Liver (tissue), 9 donors: ENCODE data around the gene CYP2A7. TPM values are rescaled to one million over a fixed set of nuclear protein-coding genes. Genes with fewer than 3 reads are reported as not detected.
A peak's percentile ranks its signal among the peaks of the same experiment; 100 is the strongest.
"Not testable (repeated sequence)": the region's sequence is repeated elsewhere in the genome, so short reads cannot be mapped to it uniquely, and the experiment has no call there.

Experiments
- DNase-seq: peaks from one replicate; pipeline ENCODE4 v3.0.0-alpha.2; 2017; ENCODE audit warnings: low spot score
- H3K27ac ChIP-seq, 2 donors: one replicate each; pipeline ENCODE4 v1.7.0; 2013; ENCODE audit warnings: inconsistent platforms in 2 of 2, low read length in 2 of 2, control low read depth in 1 of 2, low read depth in 1 of 2, mild to moderate bottlenecking in 1 of 2
- H3K27me3 ChIP-seq, 4 donors: one replicate each; pipeline versions ENCODE4 v1.6.1 to v1.7.0; 2013; ENCODE audit warnings: low read length in 3 of 4, inconsistent platforms in 1 of 4, mild to moderate bottlenecking in 1 of 4, moderate library complexity in 1 of 4; ENCODE audit not compliant: control insufficient read depth in 4 of 4, insufficient read depth in 4 of 4
- H3K36me3 ChIP-seq, 4 donors: one replicate each; pipeline versions ENCODE4 v1.6.1 to v1.7.0; 2013; ENCODE audit warnings: low read length in 3 of 4, mild to moderate bottlenecking in 3 of 4, low read depth in 1 of 4, moderate library complexity in 1 of 4; ENCODE audit not compliant: control insufficient read depth in 4 of 4, insufficient read depth in 3 of 4
- H3K4me1 ChIP-seq, 4 donors: one replicate each; pipeline versions ENCODE4 v1.6.1 to v1.7.0; 2013; ENCODE audit warnings: low read length in 3 of 4, mild to moderate bottlenecking in 3 of 4, moderate library complexity in 1 of 4; ENCODE audit not compliant: control insufficient read depth in 4 of 4, insufficient read depth in 4 of 4
- H3K4me3 ChIP-seq, 3 donors: one replicate each; pipeline versions ENCODE4 v1.6.1 to v1.7.0; 2013; ENCODE audit warnings: low read length in 3 of 3, control low read depth in 1 of 3, low read depth in 1 of 3, mild to moderate bottlenecking in 1 of 3
- H3K9ac ChIP-seq, 2 donors: one replicate each; pipeline ENCODE4 v1.7.0; 2013; ENCODE audit warnings: low read length in 2 of 2, mild to moderate bottlenecking in 2 of 2, moderate library complexity in 2 of 2, control low read depth in 1 of 2, low read depth in 1 of 2
- H3K9me3 ChIP-seq, 4 donors: one replicate each; pipeline versions ENCODE4 v1.6.1 to v1.7.0; 2013; ENCODE audit warnings: low read length in 3 of 4; ENCODE audit not compliant: control insufficient read depth in 4 of 4
- ATF3 ChIP-seq: IDR thresholded peaks from 2 replicates; pipeline ENCODE4 v1.6.1; 2016; ENCODE audit warnings: antibody characterized with exemption
- CTCF ChIP-seq: fragments of 150-350 bp; IDR thresholded peaks from 2 replicates; pipeline ENCODE4 v1.5.1; 2017; ENCODE audit warnings: improper control_type of control experiment, low read depth, low read length; ENCODE audit not compliant: missing input control
- EGR1 ChIP-seq, 2 donors: IDR thresholded peaks; 2 replicates each; pipeline ENCODE4 v1.6.1; 2016 to 2018; ENCODE audit warnings: antibody characterized with exemption in 2 of 2, low read depth in 2 of 2
- FOXA1 ChIP-seq: IDR thresholded peaks from 2 replicates; pipeline ENCODE4 v1.6.1; 2016; ENCODE audit warnings: antibody characterized with exemption
- FOXA2 ChIP-seq: IDR thresholded peaks from 2 replicates; pipeline ENCODE4 v1.6.1; 2016; ENCODE audit warnings: antibody characterized with exemption
- GABPA ChIP-seq, 2 donors: IDR thresholded peaks in 1 of 2; conservative IDR thresholded peaks in 1 of 2; 2 replicates each; pipeline ENCODE4 v1.6.1; 2016; ENCODE audit warnings: antibody characterized with exemption in 2 of 2, mild to moderate bottlenecking in 1 of 2, moderate library complexity in 1 of 2
- HNF4A ChIP-seq, 2 donors: conservative IDR thresholded peaks; 2 replicates each; pipeline ENCODE4 v1.6.1; 2016; ENCODE audit warnings: antibody characterized with exemption in 2 of 2, mild to moderate bottlenecking in 2 of 2
- HNF4G ChIP-seq: IDR thresholded peaks from 2 replicates; pipeline ENCODE4 v1.6.1; 2016; ENCODE audit warnings: antibody characterized with exemption
- JUND ChIP-seq, 2 donors: IDR thresholded peaks; 2 replicates each; pipeline ENCODE4 v1.6.1; 2016; ENCODE audit warnings: antibody characterized with exemption in 2 of 2
- MAX ChIP-seq: IDR thresholded peaks from 2 replicates; pipeline ENCODE4 v1.6.1; 2016; ENCODE audit warnings: antibody characterized with exemption
- NR2F2 ChIP-seq: IDR thresholded peaks from 2 replicates; pipeline ENCODE4 v1.6.1; 2016; ENCODE audit warnings: antibody characterized with exemption
- RAD21 ChIP-seq, 2 donors: IDR thresholded peaks; 2 replicates each; pipeline ENCODE4 v1.6.1; 2016; ENCODE audit warnings: antibody characterized with exemption in 2 of 2, mild to moderate bottlenecking in 2 of 2
- REST ChIP-seq: IDR thresholded peaks from 2 replicates; pipeline ENCODE4 v1.6.1; 2016; ENCODE audit warnings: antibody characterized with exemption, mild to moderate bottlenecking
- RXRA ChIP-seq, 2 donors: IDR thresholded peaks; 2 replicates each; pipeline ENCODE4 v1.6.1; 2017 to 2018; ENCODE audit warnings: antibody characterized with exemption in 2 of 2, mild to moderate bottlenecking in 1 of 2
- SP1 ChIP-seq: IDR thresholded peaks from 2 replicates; pipeline ENCODE4 v1.6.1; 2018; ENCODE audit warnings: antibody characterized with exemption, mild to moderate bottlenecking
- TAF1 ChIP-seq: conservative IDR thresholded peaks from 2 replicates; pipeline ENCODE4 v1.6.1; 2016; ENCODE audit warnings: antibody characterized with exemption, mild to moderate bottlenecking
- YY1 ChIP-seq: IDR thresholded peaks from 2 replicates; pipeline ENCODE4 v1.6.1; 2016; ENCODE audit warnings: antibody characterized with exemption, mild to moderate bottlenecking
- ZBTB33 ChIP-seq: IDR thresholded peaks from 2 replicates; pipeline ENCODE4 v1.6.1; 2016; ENCODE audit warnings: antibody characterized with exemption
- WGBS: extraction: QIAGEN DNeasy Blood & Tissue Kit; methylation state at CpG from one replicate; pipeline ENCODE4 v1.1.7; 2013; 5-methylcytosine and 5-hydroxymethylcytosine counted together
- polyA plus RNA-seq, 2 donors: library from polyadenylated mRNA; stranded (reverse) in 1 of 2; unstranded in 1 of 2; fragments of 200-250 nt in 1 of 2; fragments of >200 nt in 1 of 2; fragmentation: Nextera tagmentation in 1 of 2; extraction: Ambion mirVana in 1 of 2; gene quantifications; one replicate each; pipeline versions ENCODE4 v1.2.1 to v1.2.3, GENCODE V29; 2013 to 2015
- total RNA-seq, 2 donors: library from RNA; depleted of rRNA; stranded (reverse); fragments of >200 nt; gene quantifications; one replicate each; pipeline ENCODE4 v1.2.3, GENCODE V29; 2014
- donor health status: healthy.
- donor health status: healthy.
- donor health status: healthy.
- donor health status: healthy.
- donor health status: healthy.

Gene CYP2A7
- total and polyA plus RNA-seq, 4 donors, result 3.3 to 57.9 (median 7.4) TPM; not detected in 1

GRCh38 chr19:40831502-40832430, 50.3 kb downstream of the CYP2A7 start:
- TF ChIP-seq RAD21 (IDR thresholded peaks at IDR 0.05) (peak; percentile 61 to 63), CTCF (no peak), EGR1 (IDR thresholded peaks at IDR 0.05; ENCODE audit: low read depth in 2 of 2) (peak; percentile 34 to 94), TAF1 (no peak), NR2F2 (peak; percentile 45), RXRA (IDR thresholded peaks at IDR 0.05) (peak; percentile 95 to 99), GABPA (IDR thresholded peaks at IDR 0.05 in 1 of 2, conservative IDR thresholded peaks at IDR 0.05 in 1 of 2) (peak in 1 of 2 donors; percentile 66), MAX (peak; percentile 89), REST (peak; percentile 84), ZBTB33 (peak; percentile 95), JUND (IDR thresholded peaks at IDR 0.05) (peak; percentile 83 to 97), ATF3 (peak; percentile 51), YY1 (peak; percentile 72), HNF4A (conservative IDR thresholded peaks at IDR 0.05) (peak; percentile 85 to 97), SP1 (peak; percentile 96), HNF4G (peak; percentile 77), FOXA2 (peak; percentile 93), FOXA1 (peak; percentile 90)
- peaks cover 0 to 9% (median 3%) of the 10 kb centered on the region in 4 donors for H3K36me3 ChIP-seq
- no peak overlapping the region for H3K4me3 ChIP-seq
- DNase-seq, result no peak
- H3K9ac ChIP-seq, result peak overlapping the region in 1 of 2 donors; percentile 21
- peaks cover 3 to 17% (median 7%) of the 10 kb centered on the region in 4 donors for H3K4me1 ChIP-seq
- no peaks in the 10 kb centered on the region for H3K27me3 ChIP-seq
- H3K27ac ChIP-seq, result peak overlapping the region; percentile 84 to 86
- WGBS, result 45% methylated on average over 7 of the region's 7 CpGs
- H3K9me3 ChIP-seq, result no peaks in the 10 kb centered on the region

GRCh38 chr19:40830741-40831140, 51.3 kb downstream of the CYP2A7 start:
- not testable (repeated sequence) for H3K27me3 ChIP-seq, H3K9me3 ChIP-seq, H3K9ac ChIP-seq, H3K36me3 ChIP-seq, DNase-seq, H3K4me3 ChIP-seq, H3K27ac ChIP-seq
- H3K4me1 ChIP-seq, result peaks cover 3 to 17% (median 7%) of the 10 kb centered on the region in 4 donors
- 93% methylated on average over 16 of the region's 16 CpGs for WGBS
